A549 (cell line): ENCODE measurements around the gene CFAP92.

Experiments used
- MAX ChIP-seq: IDR thresholded peaks from 2 replicates; pipeline ENCODE4 v1.6.1; 2012
- REST ChIP-seq: fragments of 200-600 bp; sonication (generic); IDR thresholded peaks from 2 replicates; pipeline ENCODE4 v1.6.1; 2016; ENCODE audit warnings: antibody characterized with exemption, mild to moderate bottlenecking, moderate library complexity

GRCh38 chr3:128932516-128933212 lies 61.2 kb downstream of the CFAP92 start:
- TF ChIP-seq MAX (no peak), REST (no peak)
